ENCODE data around the gene APOB.

Gene APOB

DNA sequence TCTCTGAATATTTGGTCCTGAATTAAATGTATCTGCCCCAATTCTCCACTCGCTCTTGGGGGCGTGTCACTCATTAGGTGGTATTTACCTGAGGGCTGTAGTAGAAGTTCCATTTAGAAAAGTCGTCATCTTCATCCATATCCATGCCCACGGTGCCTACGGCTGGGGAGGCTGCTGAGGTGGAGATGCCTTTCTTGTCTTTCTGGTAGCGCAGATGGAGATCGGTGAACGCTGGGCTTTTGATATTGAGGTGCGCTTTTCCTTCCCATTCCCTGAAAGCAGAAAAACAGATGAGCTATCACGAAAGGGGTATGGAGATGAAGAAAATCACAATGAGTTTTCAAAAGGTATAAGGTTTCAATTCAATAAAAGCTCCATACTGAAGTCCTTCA lies 39.7 kb downstream of the APOB start:
- ATAC-seq, result no peak

DNA sequence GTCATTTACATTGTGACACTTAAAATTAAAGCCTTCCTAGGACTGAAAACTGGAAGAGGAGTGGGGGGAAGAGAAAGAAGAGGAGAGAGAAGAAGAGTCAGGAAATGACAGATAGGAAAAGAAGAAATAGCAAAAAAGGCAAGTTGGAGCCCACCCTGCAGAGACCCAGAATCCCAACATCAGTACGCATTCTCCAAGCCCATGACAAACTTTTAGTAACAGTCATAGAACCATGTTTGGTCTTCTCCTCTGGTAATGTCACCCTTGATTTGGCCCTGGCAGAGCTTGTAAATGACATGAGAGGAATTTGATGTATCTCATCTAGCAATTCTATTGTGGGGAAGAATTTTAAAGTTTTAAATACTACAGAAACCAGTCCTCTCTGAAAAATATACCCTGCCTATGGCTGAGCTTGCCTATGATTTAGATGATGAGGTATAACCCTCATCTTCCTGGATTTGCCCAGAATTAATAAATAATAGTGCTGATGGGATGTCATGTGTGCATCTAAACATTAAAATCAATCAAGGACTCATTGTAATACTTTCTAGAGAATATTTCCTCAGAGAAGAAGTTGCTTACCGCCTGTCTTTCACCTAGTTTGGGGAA lies 40.2 kb downstream of the APOB start:
- ATAC-seq, result no peak

GRCh38 chr2:21002814-21003192 lies 41.1 kb downstream of the APOB start:
- ATAC-seq, result no peak

DNA sequence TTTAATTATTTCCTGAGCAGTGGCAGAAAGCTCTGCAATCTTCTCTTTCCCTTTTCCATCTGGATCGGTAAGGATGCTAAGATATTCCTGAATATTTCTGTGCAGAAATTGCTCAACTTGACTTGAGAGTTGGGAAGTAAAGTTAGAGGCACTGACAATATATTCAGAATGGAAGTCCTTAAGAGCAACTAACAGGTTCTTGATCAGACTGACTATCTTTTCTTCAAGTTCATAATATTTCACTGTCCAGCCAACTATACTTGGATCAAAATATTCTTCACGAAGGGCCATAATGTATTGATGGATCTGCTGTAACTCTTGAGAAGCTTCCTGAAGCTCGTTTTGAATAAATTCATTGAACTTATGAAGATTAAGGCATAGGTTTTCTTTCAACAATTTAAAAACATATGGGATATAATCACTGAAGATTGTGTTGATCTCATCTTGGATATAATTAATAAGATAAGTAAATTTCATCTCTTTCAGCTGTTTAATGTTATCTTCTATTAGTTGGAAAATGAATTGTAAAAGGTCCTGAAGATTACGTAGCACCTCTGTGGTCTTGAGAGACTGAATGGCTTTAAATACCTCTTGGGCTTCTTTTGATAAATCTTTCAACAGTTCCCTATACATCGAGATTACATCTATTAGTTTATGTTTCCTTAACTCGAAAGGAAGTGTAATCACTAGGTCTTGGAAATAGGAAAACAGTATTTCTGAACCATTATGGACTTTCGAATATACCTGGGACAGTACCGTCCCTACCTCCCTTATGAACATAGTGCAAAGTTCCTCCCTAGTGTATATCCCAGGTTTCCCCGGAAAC lies 41.7 kb downstream of the APOB start:
- ATAC-seq, result no peak

GRCh38 chr2:21001225-21001946 lies 42.5 kb downstream of the APOB start:
- no peak for ATAC-seq

GRCh38 chr2:20999906-21000645 lies 43.8 kb downstream of the APOB start:
- ATAC-seq, result no peak

DNA sequence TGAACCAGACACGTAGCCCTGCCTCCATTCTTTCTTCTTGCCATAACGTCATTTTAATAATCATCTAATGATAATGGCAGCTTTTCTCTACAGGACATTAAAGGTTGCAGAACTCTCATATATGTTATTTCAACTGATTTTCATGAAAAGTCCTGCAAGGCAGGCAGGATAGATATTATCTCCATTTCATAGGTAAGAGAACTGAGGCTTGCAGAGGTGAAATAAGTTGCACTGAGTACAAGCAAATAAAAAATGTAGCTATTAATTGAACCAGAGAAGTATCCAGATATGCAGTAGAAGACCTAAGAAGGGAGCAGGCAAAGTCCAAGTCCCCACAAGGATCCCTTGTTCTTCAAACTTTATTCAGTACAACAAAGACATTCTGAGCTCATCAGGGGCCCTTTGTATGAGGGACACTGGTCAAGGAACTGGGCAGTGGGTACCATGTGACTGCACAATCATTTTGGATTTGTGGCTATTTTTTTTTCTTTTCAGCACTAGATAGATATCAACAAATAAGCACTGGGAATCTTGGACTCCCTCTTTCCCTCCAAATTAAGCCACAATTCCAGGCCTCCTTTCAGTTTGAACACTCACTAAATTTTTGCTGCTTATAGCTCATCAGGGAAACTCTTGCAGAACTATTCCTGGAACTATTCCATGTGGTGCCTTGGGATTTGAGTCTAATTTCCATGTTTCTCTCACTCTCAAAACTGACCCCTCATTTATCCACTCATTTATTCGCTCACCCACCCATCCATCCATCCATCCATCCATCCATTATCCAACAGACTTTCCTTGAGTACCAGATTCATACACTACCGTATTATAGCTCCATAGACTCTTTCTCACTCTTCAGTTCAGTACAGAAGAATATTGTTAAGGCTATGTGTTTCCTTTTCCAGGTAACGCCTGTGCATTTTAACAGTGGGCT lies 44.6 kb downstream of the APOB start:
- no peak for ATAC-seq

DNA sequence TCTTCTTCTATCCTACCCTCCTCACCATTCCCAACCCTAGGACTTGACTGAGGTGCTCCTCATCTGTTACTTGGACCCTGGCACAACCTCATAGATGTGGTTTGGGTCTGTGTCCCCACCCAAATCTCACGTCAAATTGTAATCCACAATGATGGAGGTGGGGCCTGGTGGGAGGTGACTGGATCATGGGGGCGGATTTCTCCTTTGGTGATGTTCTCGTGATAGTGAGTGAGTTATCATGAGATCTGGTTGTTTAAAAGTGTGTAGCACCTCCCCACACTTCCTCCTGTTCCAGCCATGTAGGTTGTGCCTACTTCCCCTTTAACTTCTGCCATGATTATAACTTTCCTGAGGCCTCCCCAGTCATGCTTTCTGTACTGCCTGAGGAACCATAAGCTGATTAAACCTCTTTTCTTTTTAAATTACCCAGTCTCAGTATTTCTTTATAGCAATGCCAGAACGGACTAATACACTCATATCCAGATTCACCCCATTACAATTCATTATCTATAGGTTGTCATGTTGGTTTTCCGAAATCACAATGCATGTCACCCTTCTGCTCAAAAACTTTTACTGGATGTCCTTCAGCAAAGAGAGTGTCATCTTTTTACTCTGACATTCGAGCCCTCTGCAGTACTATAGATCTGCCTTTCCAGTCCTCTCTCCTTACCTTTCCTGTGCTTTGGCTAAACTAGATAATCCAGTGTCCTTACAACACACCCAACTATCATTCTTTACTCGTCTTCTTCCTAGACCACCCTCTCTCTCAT lies 45.7 kb downstream of the APOB start:
- ATAC-seq, result no peak

GRCh38 chr2:20994130-20994529 lies 49.7 kb downstream of the APOB start:
- ATAC-seq, result no peak

DNA sequence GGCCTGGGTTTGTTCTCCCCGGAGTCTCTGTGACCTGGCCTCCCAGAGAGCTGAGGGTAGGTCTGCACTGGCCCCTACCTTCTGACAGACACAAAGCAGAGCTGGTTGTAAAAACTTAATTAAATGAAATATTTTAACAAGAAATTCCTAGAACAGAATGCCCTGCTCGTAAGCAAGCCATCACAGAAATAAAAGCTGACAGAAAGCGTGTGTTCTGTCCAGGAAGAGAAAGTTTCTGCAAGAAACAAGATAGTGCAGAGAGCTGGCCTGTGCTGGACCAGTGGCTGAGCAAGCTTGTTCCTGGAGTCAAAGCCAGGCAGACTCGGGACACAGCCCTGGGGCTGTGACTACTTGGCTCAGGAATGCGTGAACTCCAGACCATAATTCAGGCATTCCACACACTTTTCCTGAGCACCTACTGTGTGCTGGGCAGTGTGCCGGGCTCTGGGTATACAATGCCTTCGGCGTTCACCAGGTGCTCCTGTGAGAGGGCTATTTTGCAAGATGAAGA lies 51.6 kb downstream of the APOB start:
- no peak for ATAC-seq

- no peak for ATAC-seq
Observed at GRCh38 chr2:20990442-20991430, 53.1 kb downstream of the APOB start.

- no peak for ATAC-seq
Observed at GRCh38 chr2:20989404-20989803, 54.5 kb downstream of the APOB start.

DNA sequence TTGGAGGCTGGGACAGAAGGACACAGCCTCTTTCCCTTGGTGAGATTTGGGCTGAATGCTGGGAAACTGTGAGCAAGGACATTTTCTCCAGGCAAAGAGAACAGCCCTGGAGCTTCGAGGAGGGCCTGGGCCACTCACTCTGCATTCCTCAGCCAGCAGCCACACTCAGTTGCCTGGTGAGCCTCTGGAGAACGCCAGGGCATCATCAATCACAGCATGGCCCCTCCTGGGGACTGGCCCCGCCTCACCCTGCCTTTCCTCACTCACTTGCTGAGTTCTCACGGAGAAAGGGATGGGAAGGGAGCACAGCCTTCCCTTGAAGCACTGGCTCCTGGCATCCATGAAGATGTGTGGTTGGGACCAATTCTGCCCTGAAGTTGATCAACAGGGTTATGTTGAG lies 55.0 kb downstream of the APOB start:
- no peak for ATAC-seq

- ATAC-seq, result no peak
Observed at GRCh38 chr2:20986024-20986939, 57.6 kb downstream of the APOB start.

DNA sequence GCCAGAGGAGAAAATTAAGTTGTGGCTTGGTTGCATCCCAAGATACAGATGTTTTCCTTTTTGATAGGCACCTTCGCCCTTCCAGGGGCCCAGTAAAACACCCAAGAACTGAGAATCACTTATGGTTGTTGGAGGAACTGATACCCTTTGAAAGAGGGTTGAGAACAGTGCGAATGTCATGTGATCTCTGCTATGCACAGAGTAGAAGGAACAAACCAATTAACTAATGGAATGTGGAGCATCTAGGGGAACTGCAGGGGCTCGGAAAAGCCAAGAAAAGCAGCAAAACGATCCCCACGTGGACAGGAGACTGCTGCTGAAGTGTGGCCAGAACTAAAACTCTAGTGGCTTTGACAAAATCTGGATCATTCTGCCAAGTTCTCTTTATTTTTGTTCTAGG lies 58.8 kb downstream of the APOB start:
- no peak for ATAC-seq

GRCh38 chr2:20984408-20984807 lies 59.5 kb downstream of the APOB start:
- ATAC-seq, result no peak

DNA sequence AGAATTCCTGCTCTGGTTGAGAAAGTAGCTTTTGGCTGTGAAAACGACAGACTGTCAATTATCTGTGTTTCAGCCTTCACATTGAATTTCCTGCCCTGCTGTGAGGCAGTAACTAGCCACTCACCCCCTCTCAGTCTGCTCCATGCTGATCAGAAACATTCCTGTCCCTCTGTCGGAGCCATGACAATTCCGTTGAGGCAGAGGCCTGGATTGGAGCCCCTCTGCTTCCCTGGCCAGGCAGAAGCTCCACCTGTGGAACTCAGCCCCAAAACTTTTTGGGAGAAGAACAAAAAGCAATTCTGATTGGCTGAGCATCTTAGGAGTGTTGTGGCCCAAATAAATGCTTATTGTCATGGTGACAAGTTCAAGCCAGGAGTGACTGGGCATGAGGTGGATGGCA lies 60.0 kb downstream of the APOB start:
- no peak for ATAC-seq

DNA sequence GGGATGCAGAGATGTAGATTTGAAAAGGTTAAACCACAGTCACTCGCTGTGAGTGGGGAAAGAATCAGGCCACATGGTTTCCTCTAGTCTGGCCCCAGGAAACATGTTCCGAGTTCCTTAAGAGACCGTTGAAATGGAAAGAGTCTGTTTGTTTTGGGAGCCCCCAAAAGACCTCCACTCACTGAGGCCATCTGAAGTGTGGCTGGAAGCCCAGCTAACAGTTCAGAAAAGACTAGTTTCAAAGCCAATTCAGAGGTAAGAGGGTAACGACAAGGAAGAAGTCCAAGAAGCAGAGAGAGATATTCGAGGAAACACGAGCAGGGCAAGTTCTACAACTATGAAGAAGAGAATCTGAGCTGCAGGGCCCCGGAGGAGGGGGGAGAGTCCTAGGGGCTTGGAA lies 61.0 kb downstream of the APOB start:
- ATAC-seq, result no peak

All from activated CD4-positive, CD25-positive, alpha-beta regulatory T cell treated with anti-CD3 and anti-CD28 coated beads, Interleukin-2, amount 50 U/mL, for 24 hours (primary cell).